Uterus (tissue), 2 donors: Measurements from ENCODE around the gene RGS11.

Experiments used
- CTCF ChIP-seq, 4 experiments: fragments of 200-600 bp in 2 of 4; fragments of 450-650 bp in 2 of 4; sonication (generic) in 2 of 4; IDR thresholded peaks; one replicate each; pipeline ENCODE4 v1.5.1; 2016 to 2019; ENCODE audit warnings: antibody characterized with exemption in 4 of 4, mild to moderate bottlenecking in 2 of 4, moderate library complexity in 1 of 4
- POLR2A ChIP-seq, 2 donors: fragments of 450-650 bp; IDR thresholded peaks; one replicate each; pipeline ENCODE4 v1.6.1; 2016; ENCODE audit warnings: antibody characterized with exemption in 2 of 2, mild to moderate bottlenecking in 1 of 2, moderate library complexity in 1 of 2

GRCh38 chr16:230949-231348 is 44.8 kb downstream of the RGS11 start:
- no peak for TF ChIP-seq CTCF (IDR thresholded peaks at IDR 0.05)
- no peak for TF ChIP-seq POLR2A (IDR thresholded peaks at IDR 0.05)
